ELF-1 (cell line): ENCODE results near the gene KANK2.
"Not testable (repeated sequence)": the region's sequence is repeated elsewhere in the genome, so short reads cannot be mapped to it uniquely, and the experiment has no call there.

Source experiments
- DNase-seq: peaks from one replicate; pipeline ENCODE4 v3.0.0-alpha.2; 2016; ENCODE audit warnings: low read depth, low spot score

Gene KANK2

GRCh38 chr19:11172576-11172975, 24.8 kb downstream of the KANK2 start:
- DNase-seq: no peak

GRCh38 chr19:11171144-11171543, 26.2 kb downstream of the KANK2 start:
- DNase-seq: no peak

GRCh38 chr19:11169896-11170678, 27.3 kb downstream of the KANK2 start:
- DNase-seq: no peak

DNA sequence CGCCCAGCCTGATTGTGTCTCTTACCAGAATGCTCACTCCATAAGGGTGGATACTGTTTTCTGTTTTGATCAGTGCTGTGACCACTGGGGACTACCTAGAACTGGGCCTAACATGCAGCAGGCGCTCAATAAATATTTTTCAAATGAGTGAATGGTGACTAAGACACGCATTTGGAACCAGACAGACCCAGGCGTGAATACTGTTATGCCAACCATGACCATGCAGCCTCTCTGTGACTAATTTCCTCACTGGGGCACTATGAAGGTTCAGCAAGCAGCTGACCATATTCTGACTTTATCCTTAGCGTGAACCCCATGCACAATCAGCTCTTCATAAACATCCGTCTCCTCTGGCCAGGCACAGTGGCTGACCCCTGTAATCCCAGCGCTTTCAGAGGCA, 28.8 kb downstream of the KANK2 start:
- no peak for DNase-seq

DNA sequence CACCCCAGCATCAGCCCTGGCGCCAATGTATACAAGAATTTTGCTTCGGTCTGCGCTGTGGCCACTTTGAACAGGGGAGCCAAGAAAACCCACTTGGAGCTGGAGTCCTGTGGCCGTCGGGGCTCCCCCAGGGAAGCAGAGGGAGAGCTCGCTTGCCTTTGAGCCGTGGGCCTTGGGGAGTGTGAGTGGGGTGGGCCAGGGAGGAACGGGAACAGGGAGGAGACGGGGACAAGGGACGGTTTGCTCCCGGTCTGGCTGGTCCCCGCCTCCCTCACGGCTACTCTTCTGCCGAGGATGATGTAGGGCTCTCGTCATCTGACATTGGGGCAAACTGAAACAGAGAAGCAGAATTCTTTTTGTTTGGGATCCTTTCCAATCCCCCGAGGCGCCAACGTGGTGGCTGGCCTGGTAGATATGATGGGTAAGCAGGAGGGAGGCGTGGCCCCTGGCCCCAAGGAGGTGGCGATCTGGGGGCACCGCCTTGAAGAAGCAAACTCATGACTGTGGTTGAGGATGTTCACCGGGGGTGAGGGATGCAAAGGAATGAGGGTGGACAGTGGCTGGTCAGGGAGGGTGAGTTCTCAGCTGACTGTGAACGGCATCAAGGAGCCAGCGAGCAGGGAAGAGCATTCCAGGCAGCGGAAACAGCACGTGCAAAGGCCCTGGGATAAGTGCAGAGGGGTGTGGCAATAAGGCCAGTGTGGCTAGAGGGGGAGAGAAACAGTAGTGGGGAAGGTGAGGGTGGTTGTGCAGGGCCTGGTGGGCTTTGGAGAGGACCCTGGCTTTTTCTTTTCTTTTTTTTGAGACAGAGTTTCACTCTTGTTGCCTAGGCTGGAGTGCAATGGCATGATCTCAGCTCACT, 30.8 kb downstream of the KANK2 start:
- no peak for DNase-seq

DNA sequence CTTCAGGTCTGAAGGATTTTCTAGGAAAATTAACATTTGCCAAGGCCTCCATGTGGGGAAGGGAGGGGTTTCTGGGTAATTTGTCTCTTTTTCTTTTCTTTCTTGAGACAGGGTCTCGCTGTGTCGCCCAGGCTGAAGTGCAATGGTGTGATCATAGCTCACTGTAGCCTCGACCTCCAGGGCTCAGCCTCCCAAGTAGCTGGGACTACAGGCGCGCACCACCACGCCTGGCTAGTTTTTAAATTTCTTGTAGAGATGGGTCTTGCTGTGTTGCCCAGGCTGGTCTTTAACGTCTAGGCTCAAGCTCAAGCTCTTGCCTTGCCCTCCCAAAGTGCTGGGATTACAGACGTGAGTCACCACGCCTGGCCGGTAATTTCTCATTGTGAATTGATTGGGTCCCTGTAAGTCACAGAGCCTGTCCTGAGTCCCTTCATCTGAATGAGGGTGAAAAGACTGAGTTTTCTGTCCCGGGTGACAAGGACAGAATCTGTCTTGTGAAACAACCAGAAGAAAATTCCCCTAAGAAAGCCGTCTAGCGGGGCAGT, 31.8 kb downstream of the KANK2 start:
- no peak for DNase-seq

DNA sequence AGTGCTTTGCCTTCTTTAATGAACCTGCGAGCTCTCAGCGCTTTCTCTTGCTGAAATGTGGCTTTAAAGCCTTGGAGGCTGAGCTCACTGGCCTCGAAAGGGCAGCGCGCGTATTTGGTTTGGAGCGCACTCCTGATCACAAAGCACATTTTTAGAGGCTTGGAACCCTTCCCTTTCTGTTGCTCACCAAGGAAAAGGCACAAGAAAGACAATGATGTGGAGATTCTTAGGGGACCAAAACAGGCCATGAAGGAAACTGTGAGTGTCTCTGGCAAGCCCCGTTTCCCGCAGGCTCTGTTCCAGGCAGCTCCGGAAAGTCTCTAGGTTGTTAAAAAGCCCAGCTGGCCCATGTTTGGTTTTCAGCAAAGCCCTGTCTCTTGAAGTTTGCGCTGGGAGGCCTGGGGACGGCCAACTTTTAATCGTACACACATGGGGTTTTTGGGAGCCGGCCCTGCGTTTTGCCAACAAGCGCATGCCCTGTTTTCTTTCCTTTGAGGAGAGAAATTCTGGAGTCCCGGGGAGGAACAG, 32.4 kb downstream of the KANK2 start:
- DNase-seq: no peak

GRCh38 chr19:11164296-11164695, 33.0 kb downstream of the KANK2 start:
- no peak for DNase-seq

DNA sequence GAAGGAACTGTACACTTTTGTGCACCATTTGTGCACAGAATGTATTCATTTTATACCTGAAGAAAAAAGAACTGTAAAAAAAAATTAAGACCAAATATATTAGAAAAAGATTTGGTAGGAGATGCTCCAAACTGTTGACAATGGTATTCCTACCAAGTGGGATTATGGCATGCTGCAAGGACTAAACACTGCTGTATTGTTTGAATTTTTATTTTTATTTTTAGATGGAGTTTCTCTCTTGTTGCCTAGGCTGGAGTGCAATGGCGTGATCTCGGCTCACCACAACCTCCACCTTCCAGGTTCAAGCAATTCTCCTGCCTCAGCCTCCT, 36.9 kb downstream of the KANK2 start:
- not testable (repeated sequence) for DNase-seq

GRCh38 chr19:11159598-11160439, 37.5 kb downstream of the KANK2 start:
- no peak for DNase-seq

DNA sequence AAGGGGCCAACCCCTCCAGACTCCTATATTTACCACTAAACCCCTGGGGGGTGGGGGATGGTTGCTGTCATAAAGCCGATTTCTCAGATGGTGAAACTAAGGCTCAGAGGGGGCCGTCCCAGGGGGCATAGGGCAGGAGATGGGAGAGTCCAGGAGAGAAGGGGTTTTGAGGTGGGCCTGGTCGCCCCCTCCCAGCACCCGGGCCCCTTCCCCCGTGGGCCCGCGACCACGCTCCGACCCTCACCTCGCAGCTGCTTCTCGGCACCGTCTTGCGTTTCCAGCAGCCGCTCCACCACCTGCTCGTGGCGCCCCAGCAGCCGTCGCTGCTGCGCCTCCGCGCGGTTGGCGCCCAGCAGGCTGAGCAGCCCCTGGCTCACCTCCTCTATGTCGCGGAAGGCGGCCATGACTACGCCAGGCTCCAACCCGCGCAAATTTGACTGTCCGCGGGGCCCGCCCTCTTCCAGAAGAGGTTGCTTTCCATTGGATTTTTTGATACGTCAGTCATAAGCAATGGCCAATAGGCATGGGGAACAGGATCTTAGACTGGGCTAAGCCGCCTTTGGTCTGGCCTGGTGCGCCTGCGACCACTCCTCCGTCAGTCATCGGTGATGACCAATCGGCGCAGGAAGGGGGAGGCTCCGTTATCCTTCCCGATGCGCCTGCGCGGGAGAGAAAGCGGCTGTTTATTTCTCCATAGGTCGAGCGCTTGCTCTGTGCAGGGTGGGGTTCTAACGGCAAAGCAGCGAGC, 41.8 kb downstream of the KANK2 start, which contains the start of gene SPC24:
SPC24 (minus strand) TSS at position 410 of the 748 bp plus-strand sequence; CDS start at position 404, 6 bp downstream.
- peak; percentile 99 for DNase-seq

DNA sequence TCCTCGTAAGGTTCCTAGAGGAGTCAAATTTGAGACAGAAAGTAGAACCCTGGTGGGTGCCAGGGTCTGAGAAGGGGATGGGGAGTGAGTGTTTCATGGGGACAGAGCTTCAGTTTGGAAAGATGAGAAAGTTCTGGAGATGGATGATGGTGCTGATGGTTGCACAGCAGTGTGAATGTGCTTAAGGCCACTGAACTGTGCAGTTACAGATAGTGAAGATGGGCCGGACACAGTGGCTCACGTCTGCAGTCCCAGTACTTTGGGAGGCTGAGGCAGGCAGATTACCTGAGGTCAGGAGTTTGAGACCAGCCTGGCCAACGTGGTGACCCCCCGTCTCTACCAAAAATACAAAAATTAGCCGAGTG, 42.7 kb downstream of the KANK2 start:
- DNase-seq: no peak

GRCh38 chr19:11152318-11153062, 44.9 kb downstream of the KANK2 start:
- no peak for DNase-seq

GRCh38 chr19:11151181-11151580, 46.2 kb downstream of the KANK2 start:
- no peak for DNase-seq

DNA sequence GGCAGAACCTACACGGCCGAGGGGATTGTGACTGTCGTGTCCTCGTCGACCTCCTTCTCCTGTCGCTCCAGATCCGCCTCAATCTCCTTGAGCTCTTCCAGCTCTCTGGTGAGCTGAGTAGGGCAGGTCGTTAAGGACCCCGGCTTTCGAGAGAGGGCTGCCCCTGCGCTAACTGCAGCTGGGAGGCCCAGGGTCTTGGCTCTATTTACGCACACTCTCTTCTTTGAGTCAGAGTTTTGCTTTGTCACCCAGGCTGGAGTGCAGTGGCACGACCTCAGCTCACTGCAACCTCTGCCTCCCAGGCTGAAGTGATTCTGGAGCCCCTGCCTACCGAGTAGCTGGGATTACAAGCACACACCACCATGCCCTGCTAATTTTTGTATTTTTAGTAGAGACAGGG, 49.3 kb downstream of the KANK2 start:
- DNase-seq: no peak

DNA sequence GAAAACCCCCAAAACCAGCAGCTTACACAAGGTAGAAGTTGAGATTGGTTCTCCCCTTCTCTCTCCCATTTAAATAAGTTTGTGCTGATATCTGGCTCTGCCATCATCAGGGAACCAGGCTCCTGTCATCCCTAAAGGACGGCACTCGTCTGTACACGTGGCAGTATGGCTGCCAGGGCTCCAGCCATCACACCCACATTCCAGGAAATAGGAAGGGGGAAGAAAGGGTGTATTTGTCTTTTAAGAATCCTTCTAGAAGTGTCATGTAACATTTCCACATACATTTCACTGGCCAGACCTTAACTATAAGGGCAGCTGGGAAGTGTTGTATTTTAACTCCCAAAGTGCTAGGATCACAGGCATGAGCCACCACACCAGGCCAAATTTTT, 51.8 kb downstream of the KANK2 start:
- DNase-seq: no peak

GRCh38 chr19:11142528-11143171, 54.7 kb downstream of the KANK2 start:
- DNase-seq: peak; percentile 87

DNA sequence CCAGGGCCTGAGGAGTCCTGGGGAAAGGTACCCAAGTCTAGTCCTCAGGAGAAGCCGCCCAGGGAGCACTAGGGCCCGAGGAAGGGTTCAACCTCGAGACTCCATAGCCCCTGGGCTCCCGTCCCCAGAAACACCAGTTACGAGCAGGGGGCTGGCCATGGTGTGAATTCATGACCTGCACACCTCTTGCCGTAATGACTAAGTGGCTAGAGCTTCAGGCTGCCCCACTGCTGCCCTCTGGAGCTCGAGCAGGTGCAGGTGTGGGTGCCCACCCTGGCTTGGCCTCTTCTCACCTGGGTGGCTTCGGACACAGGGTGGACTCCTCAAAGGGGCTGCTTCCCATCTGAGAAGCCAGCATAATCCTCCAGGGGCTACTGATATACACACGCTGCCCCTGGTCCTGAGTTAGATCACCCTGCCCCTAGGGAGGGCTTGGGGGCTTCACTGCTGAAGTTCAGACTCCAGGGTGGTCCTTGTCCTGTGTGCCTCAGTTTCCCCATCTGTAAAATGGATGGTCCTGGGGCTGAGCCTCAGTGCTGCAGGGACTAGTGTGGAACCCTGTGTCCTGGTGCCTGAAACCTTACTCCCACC, 55.3 kb downstream of the KANK2 start:
- DNase-seq: peak; percentile 36

DNA sequence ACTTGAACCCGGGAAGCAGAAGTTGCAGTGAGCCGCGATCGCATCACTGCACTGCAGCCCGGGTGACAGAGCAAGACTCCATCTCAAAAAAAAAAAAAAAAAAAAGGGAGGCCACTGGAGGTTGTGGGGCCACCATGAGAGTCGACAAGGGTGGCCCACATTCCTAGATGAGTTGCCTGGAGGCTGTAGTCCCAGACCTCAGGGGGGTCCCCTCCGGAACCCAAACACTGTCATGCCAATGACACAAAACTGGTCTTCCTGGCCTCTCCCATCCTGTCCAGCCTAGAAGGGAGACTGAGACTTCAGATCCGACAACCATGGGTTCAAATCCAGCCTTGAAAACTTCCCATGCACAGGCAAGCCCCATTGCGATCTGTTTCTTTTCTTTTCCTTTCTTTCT, 56.4 kb downstream of the KANK2 start:
- DNase-seq: no peak
